ENCODE measurements around the gene GNG2.

DNA sequence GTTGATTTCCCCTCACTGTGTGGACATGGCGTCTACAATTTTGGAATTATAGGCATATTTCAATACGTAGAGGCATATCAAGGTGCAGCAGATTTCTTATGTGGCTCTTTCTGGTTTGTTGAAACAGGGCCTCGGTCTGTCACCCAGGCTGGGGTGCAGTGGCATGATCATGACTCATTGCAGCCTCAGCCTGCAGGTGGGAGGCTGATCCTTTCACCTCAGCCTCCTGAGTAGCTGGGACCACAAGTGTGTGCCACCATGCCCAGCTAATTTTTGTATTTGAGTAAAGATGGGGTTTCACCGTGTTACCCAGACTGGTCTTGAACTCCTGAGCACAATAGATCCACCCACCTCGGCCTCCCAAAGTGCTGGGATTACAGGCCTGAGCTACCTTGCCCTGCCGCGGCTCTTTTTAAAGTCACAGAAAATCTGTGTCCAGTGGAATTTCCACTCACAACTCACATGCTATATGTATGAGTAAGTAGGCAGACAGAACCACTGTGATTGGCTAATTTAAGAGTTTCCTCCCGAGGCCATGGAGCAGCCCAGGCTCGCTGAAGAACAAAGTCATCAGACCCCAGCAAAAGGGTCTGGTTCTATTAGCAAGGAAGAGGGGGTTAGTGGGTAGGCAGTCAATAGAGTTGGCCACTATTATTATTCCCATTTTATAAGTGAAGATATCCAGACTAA is 9.1 kb downstream of the GNG2 start:
- TF ChIP-seq EZH2phosphoT487 (IDR thresholded peaks at IDR 0.05; ENCODE audit: borderline replicate concordance, low read length) (no peak), CTCF (conservative IDR thresholded peaks at IDR 0.05; ENCODE audit: low read depth, low read length) (no peak)
